Neutrophil (primary cell): Measurements from ENCODE around the gene UBA3.

Source experiments
- H3K27ac ChIP-seq: fragments of 200-600 bp; sonication (generic); 2 replicates; pipeline ENCODE4 v1.5.1; 2016; ENCODE audit warnings: mild to moderate bottlenecking, moderate library complexity
- H3K27me3 ChIP-seq: fragments of 200-600 bp; sonication (generic); 2 replicates; pipeline ENCODE4 v1.6.0; 2016; ENCODE audit warnings: mild to moderate bottlenecking
- H3K36me3 ChIP-seq: fragments of 200-600 bp; sonication (generic); 2 replicates; pipeline ENCODE4 v1.5.1; 2017
- H3K4me1 ChIP-seq, 2 experiments: fragments of 200-600 bp in 1 of 2; sonication (generic) in 1 of 2; 1 replicate in 1 of 2; 2 replicates in 1 of 2; pipeline versions ENCODE4 v1.5.1 to v1.6.1; 2013 to 2016; ENCODE audit warnings: low read depth in 1 of 2, low read length in 1 of 2, mild to moderate bottlenecking in 1 of 2, moderate library complexity in 1 of 2; ENCODE audit not compliant: control insufficient read depth in 1 of 2, insufficient read depth in 1 of 2
- H3K4me3 ChIP-seq, 2 experiments: fragments of 200-600 bp in 1 of 2; sonication (generic) in 1 of 2; 1 replicate in 1 of 2; 2 replicates in 1 of 2; pipeline ENCODE4 v1.5.1; 2013 to 2016; ENCODE audit warnings: low read depth in 1 of 2, low read length in 1 of 2, mild to moderate bottlenecking in 1 of 2, moderate library complexity in 1 of 2
- H3K9me3 ChIP-seq: fragments of 200-600 bp; sonication (generic); 2 replicates; pipeline ENCODE4 v1.5.1; 2016
- TF ChIP-seq, protein P1 (sequence below): fragments of 200-600 bp; sonication (generic); IDR thresholded peaks from 2 replicates; pipeline ENCODE4 v1.5.1; 2016; ENCODE audit warnings: antibody characterized with exemption

Gene UBA3

GRCh38 chr3:69012100-69012799 is 67.9 kb downstream of the UBA3 start:
- Histone ChIP-seq H3K9me3 (no peaks in the 10 kb centered on the region), H3K27ac (no peak overlapping the region), H3K36me3 (no peaks in the 10 kb centered on the region), H3K27me3 (peaks cover 23% of the 10 kb centered on the region), H3K4me3 (peak overlapping the region; percentile 62 to 81), H3K4me1 (peaks cover 7 to 18% of the 10 kb centered on the region in 2 experiments)
- TF ChIP-seq, protein P1, sequence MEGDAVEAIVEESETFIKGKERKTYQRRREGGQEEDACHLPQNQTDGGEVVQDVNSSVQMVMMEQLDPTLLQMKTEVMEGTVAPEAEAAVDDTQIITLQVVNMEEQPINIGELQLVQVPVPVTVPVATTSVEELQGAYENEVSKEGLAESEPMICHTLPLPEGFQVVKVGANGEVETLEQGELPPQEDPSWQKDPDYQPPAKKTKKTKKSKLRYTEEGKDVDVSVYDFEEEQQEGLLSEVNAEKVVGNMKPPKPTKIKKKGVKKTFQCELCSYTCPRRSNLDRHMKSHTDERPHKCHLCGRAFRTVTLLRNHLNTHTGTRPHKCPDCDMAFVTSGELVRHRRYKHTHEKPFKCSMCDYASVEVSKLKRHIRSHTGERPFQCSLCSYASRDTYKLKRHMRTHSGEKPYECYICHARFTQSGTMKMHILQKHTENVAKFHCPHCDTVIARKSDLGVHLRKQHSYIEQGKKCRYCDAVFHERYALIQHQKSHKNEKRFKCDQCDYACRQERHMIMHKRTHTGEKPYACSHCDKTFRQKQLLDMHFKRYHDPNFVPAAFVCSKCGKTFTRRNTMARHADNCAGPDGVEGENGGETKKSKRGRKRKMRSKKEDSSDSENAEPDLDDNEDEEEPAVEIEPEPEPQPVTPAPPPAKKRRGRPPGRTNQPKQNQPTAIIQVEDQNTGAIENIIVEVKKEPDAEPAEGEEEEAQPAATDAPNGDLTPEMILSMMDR: no peak

DNA sequence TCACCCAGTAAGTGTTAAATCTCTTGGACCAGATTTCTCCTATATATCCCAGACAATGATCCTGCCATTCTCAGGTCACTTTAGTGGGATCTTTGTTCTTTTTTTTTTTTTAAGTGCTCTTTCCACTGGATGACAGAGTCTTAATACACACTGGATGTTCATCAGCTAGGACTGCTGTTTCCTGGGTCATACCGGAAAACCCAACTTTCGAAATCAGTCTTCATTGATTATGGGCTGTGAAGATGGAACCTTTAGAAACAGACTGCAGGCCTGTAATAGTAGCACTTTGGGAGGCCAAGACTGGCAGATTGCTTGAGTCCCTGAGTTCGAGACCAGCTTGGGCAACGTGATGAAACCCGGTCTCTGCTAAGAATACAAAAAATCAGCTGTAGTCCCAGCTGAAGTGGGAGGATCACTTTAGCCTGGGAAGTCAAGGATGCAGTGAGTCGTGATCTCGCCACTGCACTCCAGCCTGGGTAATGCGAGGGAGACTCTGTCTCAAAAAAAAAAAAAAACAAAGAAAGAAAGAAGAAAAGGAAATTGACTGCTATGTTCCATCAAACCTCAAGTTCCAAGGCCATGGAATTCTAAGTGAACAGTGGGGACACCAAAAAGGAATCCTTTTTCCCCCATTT is 69.0 kb downstream of the UBA3 start:
- Histone ChIP-seq H3K27ac (no peak overlapping the region), H3K4me1 (peaks cover 7 to 18% of the 10 kb centered on the region in 2 experiments), H3K27me3 (peaks cover 23% of the 10 kb centered on the region), H3K36me3 (peaks cover 3% of the 10 kb centered on the region), H3K9me3 (no peaks in the 10 kb centered on the region), H3K4me3 (no peak overlapping the region)
- TF ChIP-seq, protein P1: no peak

- H3K36me3 ChIP-seq: peaks cover 3% of the 10 kb centered on the region
- H3K27ac ChIP-seq: no peak overlapping the region
- H3K27me3 ChIP-seq: peaks cover 23% of the 10 kb centered on the region
- H3K4me3 ChIP-seq: no peak overlapping the region
- TF ChIP-seq, protein P1: no peak
- H3K4me1 ChIP-seq: peaks cover 7 to 18% of the 10 kb centered on the region in 2 experiments
- H3K9me3 ChIP-seq: no peaks in the 10 kb centered on the region
Measured at GRCh38 chr3:69009559-69010410, 70.4 kb downstream of the UBA3 start.

DNA sequence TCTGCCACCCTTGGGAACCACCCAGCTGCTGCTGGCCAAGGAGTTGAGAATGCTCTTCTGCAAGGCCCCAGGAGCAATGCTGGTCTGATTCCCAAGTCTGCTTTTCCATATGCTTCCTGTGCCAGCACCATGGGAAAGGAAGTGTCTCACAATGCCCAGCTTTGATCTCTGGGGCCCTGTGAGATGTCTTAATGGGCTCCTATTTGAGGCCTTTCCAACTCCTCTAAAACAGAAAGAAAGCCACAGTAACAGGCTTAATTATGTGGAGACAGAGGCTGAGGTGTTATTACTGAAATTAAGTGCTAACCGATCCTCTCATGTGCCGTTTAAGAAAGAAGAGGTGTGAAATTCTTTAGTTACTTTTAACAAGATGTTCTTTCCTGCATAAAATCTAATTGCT is 71.2 kb downstream of the UBA3 start:
- H3K4me1 ChIP-seq: peaks cover 4 to 12% of the 10 kb centered on the region in 2 experiments
- no peaks in the 10 kb centered on the region for H3K9me3 ChIP-seq
- TF ChIP-seq, protein P1: no peak
- H3K27ac ChIP-seq: no peak overlapping the region
- H3K4me3 ChIP-seq: no peak overlapping the region
- peaks cover 10% of the 10 kb centered on the region for H3K36me3 ChIP-seq
- peaks cover 18% of the 10 kb centered on the region for H3K27me3 ChIP-seq

- no peaks in the 10 kb centered on the region for H3K4me1 ChIP-seq
- H3K36me3 ChIP-seq: peaks cover 13% of the 10 kb centered on the region
- no peak overlapping the region for H3K4me3 ChIP-seq
- TF ChIP-seq, protein P1: no peak
- H3K27ac ChIP-seq: no peak overlapping the region
- no peaks in the 10 kb centered on the region for H3K27me3 ChIP-seq
- H3K9me3 ChIP-seq: no peaks in the 10 kb centered on the region
Measured at GRCh38 chr3:69005791-69006482, 74.2 kb downstream of the UBA3 start.
